ENCODE measurements around the gene C5orf46. TPM values are rescaled to one million over a fixed set of nuclear protein-coding genes. Genes with fewer than 3 reads are reported as not detected.
"Not testable (repeated sequence)": the region's sequence is repeated elsewhere in the genome, so short reads cannot be mapped to it uniquely, and the experiment has no call there.

C5orf46 gene
- not detected for total RNA-seq

- no peak for DNase-seq (ENCODE audit: low spot score)
Observed at GRCh38 chr5:147906326-147907095, at the start of gene C5orf46. Gene C5orf46 (minus strand): TSS chr5:147906538. CDS start chr5:147906501, 37 bp downstream.

- DNase-seq (ENCODE audit: low spot score): no peak
Observed at GRCh38 chr5:147954971-147955370, 48.6 kb upstream of the C5orf46 start.

GRCh38 chr5:147949711-147950573 is 43.6 kb upstream of the C5orf46 start:
- no peak for DNase-seq (ENCODE audit: low spot score)

- DNase-seq (ENCODE audit: low spot score): not testable (repeated sequence)
Observed at GRCh38 chr5:147946658-147947274, 40.4 kb upstream of the C5orf46 start.

GRCh38 chr5:147939431-147940114 is 33.2 kb upstream of the C5orf46 start:
- DNase-seq (ENCODE audit: low spot score): no peak

- DNase-seq (ENCODE audit: low spot score): peak; percentile 29
Observed at GRCh38 chr5:147935032-147935431, 28.7 kb upstream of the C5orf46 start.

GRCh38 chr5:147930769-147931168 is 24.4 kb upstream of the C5orf46 start:
- DNase-seq (ENCODE audit: low spot score): no peak

GRCh38 chr5:147927901-147928300 is 21.6 kb upstream of the C5orf46 start:
- no peak for DNase-seq (ENCODE audit: low spot score)

- DNase-seq (ENCODE audit: low spot score): no peak
Observed at GRCh38 chr5:147925020-147925419, 18.7 kb upstream of the C5orf46 start.

GRCh38 chr5:147921136-147921535 is 14.8 kb upstream of the C5orf46 start:
- no peak for DNase-seq (ENCODE audit: low spot score)

GRCh38 chr5:147920420-147921030 is 14.2 kb upstream of the C5orf46 start:
- DNase-seq (ENCODE audit: low spot score): no peak

- DNase-seq (ENCODE audit: low spot score): no peak
Observed at GRCh38 chr5:147918899-147919298, 12.6 kb upstream of the C5orf46 start.

- DNase-seq (ENCODE audit: low spot score): no peak
Observed at GRCh38 chr5:147918101-147918685, 11.9 kb upstream of the C5orf46 start.

GRCh38 chr5:147913786-147914185 is 7.4 kb upstream of the C5orf46 start:
- DNase-seq (ENCODE audit: low spot score): no peak

GRCh38 chr5:147912011-147912410 is 5.7 kb upstream of the C5orf46 start:
- no peak for DNase-seq (ENCODE audit: low spot score)

GRCh38 chr5:147911427-147911826 is 5.1 kb upstream of the C5orf46 start:
- peak; percentile 13 for DNase-seq (ENCODE audit: low spot score)

- no peak for DNase-seq (ENCODE audit: low spot score)
Observed at GRCh38 chr5:147904110-147904509, 2.2 kb downstream of the C5orf46 start.

- no peak for DNase-seq (ENCODE audit: low spot score)
Observed at GRCh38 chr5:147902609-147903115, 3.7 kb downstream of the C5orf46 start.

- DNase-seq (ENCODE audit: low spot score): no peak
Observed at GRCh38 chr5:147901599-147902039, 4.7 kb downstream of the C5orf46 start.

GRCh38 chr5:147898875-147899401 is 7.4 kb downstream of the C5orf46 start:
- DNase-seq (ENCODE audit: low spot score): no peak

Data from mucosa of gallbladder (tissue), 1 donor.